H54 (cell line): ENCODE measurements around the gene MYO1C.
"Not testable (repeated sequence)": the region's sequence is repeated elsewhere in the genome, so short reads cannot be mapped to it uniquely, and the experiment has no call there.

Source experiments
- DNase-seq: peaks from one replicate; pipeline ENCODE4 v3.0.0; 2011; ENCODE audit warnings: low spot score, mixed read lengths; ENCODE audit not compliant: insufficient read length
- FAIRE-seq: peaks from 3 replicates; lab custom pipeline; 2011; peaks lifted over from hg19 to GRCh38; lab: Jason Lieb, UNC
- POLR2A ChIP-seq: IDR thresholded peaks from 2 replicates; pipeline ENCODE4 v1.6.1; 2011; ENCODE audit warnings: low read depth, mild to moderate bottlenecking, low read length

MYO1C gene

GRCh38 chr17:1516388-1517161 lies 24.1 kb upstream of the MYO1C start, which contains the start of gene INPP5K:
Gene INPP5K (minus strand): TSS chr17:1516612. CDS start chr17:1516499, 113 bp downstream.
- DNase-seq: peak; percentile 98
- peak; percentile 73 for TF ChIP-seq POLR2A
- FAIRE-seq: peak; percentile 52

- no peak for TF ChIP-seq POLR2A
- peak; percentile 75 for FAIRE-seq
- DNase-seq: peak; percentile 80
Observed at GRCh38 chr17:1515640-1516387, 23.3 kb upstream of the MYO1C start.

- TF ChIP-seq POLR2A: no peak
- DNase-seq (no peak), FAIRE-seq (no peak)
Observed at GRCh38 chr17:1512351-1512750, 19.9 kb upstream of the MYO1C start.

GRCh38 chr17:1511756-1512321 lies 19.4 kb upstream of the MYO1C start:
- FAIRE-seq: no peak
- no peak for DNase-seq
- no peak for TF ChIP-seq POLR2A

- FAIRE-seq: no peak
- TF ChIP-seq POLR2A: no peak
- no peak for DNase-seq
Observed at GRCh38 chr17:1511290-1511689, 18.8 kb upstream of the MYO1C start.

GRCh38 chr17:1509290-1509881 lies 16.9 kb upstream of the MYO1C start:
- DNase-seq (no peak), FAIRE-seq (no peak)
- no peak for TF ChIP-seq POLR2A

GRCh38 chr17:1508709-1509108 lies 16.2 kb upstream of the MYO1C start:
- not testable (repeated sequence) for DNase-seq, FAIRE-seq

GRCh38 chr17:1506649-1507267 lies 14.3 kb upstream of the MYO1C start:
- FAIRE-seq: no peak

GRCh38 chr17:1505586-1505985 lies 13.1 kb upstream of the MYO1C start:
- FAIRE-seq: no peak
- no peak for TF ChIP-seq POLR2A
- no peak for DNase-seq

More at GRCh38 chr17:1506649-1507267, 14.3 kb upstream of the MYO1C start:
- DNase-seq: no peak
- no peak for TF ChIP-seq POLR2A

- no peak for TF ChIP-seq POLR2A
- FAIRE-seq (no peak), DNase-seq (no peak)
Observed at GRCh38 chr17:1504866-1505265, 12.4 kb upstream of the MYO1C start.

DNA sequence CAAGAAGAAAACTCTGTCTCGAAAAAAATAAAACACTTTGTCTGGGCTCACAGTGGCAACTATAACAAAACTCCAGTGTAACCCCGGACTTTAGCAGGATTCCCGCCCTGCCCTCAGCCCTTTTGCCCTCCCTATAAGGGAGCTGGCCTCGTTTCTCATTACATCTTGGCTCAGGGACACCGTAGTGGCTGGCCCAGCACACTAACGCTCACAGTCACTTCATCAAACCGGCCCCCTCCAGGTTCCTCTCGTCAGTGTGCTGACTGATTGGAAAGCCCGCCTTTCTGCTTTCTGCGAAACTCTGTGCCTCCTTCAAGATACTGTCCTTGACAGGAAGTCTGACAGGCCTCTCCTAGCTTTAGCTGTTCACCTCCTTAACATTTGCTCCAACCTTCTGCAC lies 11.2 kb upstream of the MYO1C start:
- DNase-seq (no peak), FAIRE-seq (no peak)

GRCh38 chr17:1498869-1499268 lies 6.4 kb upstream of the MYO1C start:
- no peak for TF ChIP-seq POLR2A
- FAIRE-seq (no peak), DNase-seq (no peak)

More for the DNA sequence above, 11.2 kb upstream of the MYO1C start:
- no peak for TF ChIP-seq POLR2A

- TF ChIP-seq POLR2A: no peak
- FAIRE-seq (no peak), DNase-seq (no peak)
Observed at GRCh38 chr17:1498233-1498632, 5.7 kb upstream of the MYO1C start.
